SK-N-SH treated with all-trans-retinoic acid at 6 μM for 48 hours (cell line): ENCODE data around the gene ARHGEF12.

ENCODE experiments used
- ARNTL ChIP-seq: fragments of 450-650 bp; formaldehyde crosslinking; IDR thresholded peaks from 2 replicates; pipeline ENCODE4 v1.5.0; 2020; ENCODE audit warnings: low read depth, mild to moderate bottlenecking, moderate library complexity, borderline replicate concordance
- GLIS3 ChIP-seq: fragments of 250-450 bp; sonication (Bioruptor Pico); IDR thresholded peaks from 2 replicates; pipeline ENCODE4 v1.5.0; 2020; ENCODE audit warnings: mild to moderate bottlenecking, moderate library complexity
- OSR1 ChIP-seq: fragments of 250-450 bp; sonication (Bioruptor Pico); IDR thresholded peaks from 2 replicates; pipeline ENCODE4 v1.8.0; 2022; ENCODE audit warnings: moderate library complexity, mild to moderate bottlenecking, inconsistent platforms
- RARB ChIP-seq: fragments of 250-450 bp; sonication (Bioruptor Pico); IDR thresholded peaks from 2 replicates; pipeline ENCODE4 v1.8.0; 2021; ENCODE audit warnings: mild to moderate bottlenecking, moderate library complexity
- ZFP30 ChIP-seq: fragments of 450-650 bp; formaldehyde crosslinking; IDR thresholded peaks from 2 replicates; pipeline ENCODE4 v1.5.0; 2022; ENCODE audit warnings: mild to moderate bottlenecking, moderate library complexity
- TF ChIP-seq, protein P1 (sequence below): fragments of 250-450 bp; sonication (Bioruptor Pico); IDR thresholded peaks from 2 replicates; pipeline ENCODE4 v1.8.0; 2020; ENCODE audit warnings: mild to moderate bottlenecking, moderate library complexity, borderline replicate concordance
- TF ChIP-seq, protein P2 (sequence below): fragments of 250-450 bp; sonication (Bioruptor Pico); IDR thresholded peaks from 2 replicates; pipeline ENCODE4 v1.5.1; 2020; ENCODE audit warnings: low read depth, mild to moderate bottlenecking, moderate library complexity

DNA sequence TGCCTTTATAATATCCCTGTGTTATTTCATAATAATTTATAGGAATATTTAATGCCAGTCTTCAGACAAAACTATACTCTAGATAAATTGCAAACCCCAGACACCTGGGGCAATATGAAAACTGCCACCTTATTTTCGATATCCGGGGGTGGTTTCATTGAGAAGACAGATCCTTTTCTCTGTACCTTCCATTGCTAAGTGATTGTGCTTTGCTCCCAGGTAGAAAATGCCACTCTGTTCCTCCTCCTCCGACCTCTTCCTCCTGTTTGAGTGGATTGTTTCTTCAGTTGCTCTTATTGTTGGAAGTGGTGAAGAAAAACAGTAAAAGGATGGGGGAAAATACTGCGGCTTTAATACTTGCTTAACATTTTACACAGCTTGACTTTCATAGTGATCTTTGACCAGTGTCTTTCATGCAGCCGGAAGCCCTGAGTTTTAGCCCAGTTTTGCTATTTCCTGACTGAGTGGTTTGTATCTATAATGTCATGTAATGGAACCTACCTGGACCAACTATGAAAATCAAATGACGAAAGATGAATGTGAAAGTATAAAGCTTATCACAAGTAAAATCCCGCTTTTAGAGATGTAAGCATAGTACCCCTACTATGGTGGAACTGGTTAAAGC is 169.7 kb downstream of the ARHGEF12 start:
- TF ChIP-seq, protein P1, sequence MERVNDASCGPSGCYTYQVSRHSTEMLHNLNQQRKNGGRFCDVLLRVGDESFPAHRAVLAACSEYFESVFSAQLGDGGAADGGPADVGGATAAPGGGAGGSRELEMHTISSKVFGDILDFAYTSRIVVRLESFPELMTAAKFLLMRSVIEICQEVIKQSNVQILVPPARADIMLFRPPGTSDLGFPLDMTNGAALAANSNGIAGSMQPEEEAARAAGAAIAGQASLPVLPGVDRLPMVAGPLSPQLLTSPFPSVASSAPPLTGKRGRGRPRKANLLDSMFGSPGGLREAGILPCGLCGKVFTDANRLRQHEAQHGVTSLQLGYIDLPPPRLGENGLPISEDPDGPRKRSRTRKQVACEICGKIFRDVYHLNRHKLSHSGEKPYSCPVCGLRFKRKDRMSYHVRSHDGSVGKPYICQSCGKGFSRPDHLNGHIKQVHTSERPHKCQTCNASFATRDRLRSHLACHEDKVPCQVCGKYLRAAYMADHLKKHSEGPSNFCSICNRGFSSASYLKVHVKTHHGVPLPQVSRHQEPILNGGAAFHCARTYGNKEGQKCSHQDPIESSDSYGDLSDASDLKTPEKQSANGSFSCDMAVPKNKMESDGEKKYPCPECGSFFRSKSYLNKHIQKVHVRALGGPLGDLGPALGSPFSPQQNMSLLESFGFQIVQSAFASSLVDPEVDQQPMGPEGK (CRISPR knock-in tag) = no peak
- no peak for TF ChIP-seq ZFP30 (CRISPR knock-in tag)
- TF ChIP-seq ARNTL = no peak
- TF ChIP-seq, protein P2, sequence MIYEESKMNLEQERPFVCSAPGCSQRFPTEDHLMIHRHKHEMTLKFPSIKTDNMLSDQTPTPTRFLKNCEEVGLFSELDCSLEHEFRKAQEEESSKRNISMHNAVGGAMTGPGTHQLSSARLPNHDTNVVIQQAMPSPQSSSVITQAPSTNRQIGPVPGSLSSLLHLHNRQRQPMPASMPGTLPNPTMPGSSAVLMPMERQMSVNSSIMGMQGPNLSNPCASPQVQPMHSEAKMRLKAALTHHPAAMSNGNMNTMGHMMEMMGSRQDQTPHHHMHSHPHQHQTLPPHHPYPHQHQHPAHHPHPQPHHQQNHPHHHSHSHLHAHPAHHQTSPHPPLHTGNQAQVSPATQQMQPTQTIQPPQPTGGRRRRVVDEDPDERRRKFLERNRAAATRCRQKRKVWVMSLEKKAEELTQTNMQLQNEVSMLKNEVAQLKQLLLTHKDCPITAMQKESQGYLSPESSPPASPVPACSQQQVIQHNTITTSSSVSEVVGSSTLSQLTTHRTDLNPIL = no peak
- TF ChIP-seq RARB (CRISPR knock-in tag) = no peak
- TF ChIP-seq OSR1 (CRISPR knock-in tag) = no peak
- TF ChIP-seq GLIS3 (CRISPR knock-in tag) = no peak
